SK-N-MC (cell line): ENCODE measurements around the gene CDC42EP3.

ENCODE experiments used
- DNase-seq: peaks from one replicate; pipeline ENCODE4 v3.0.0-alpha.2; 2011; ENCODE audit warnings: low read depth, low spot score
- H3K27ac ChIP-seq: fragments of 200-600 bp; sonication (generic); 2 replicates; pipeline ENCODE4 v1.5.1; 2016; ENCODE audit warnings: mixed run types
- H3K36me3 ChIP-seq: fragments of 200-600 bp; sonication (generic); 2 replicates; pipeline ENCODE4 v1.6.1; 2017; ENCODE audit warnings: antibody characterized with exemption, low read length, mixed read lengths; ENCODE audit not compliant: insufficient read depth
- H3K4me3 ChIP-seq: fragments of 200-600 bp; sonication (generic); 2 replicates; pipeline ENCODE4 v1.5.1; 2016
- H3K9ac ChIP-seq: fragments of 200-600 bp; sonication (generic); 2 replicates; pipeline ENCODE4 v1.8.0; 2017; ENCODE audit warnings: mixed run types, mixed read lengths; ENCODE audit not compliant: insufficient read length
- H3K9me3 ChIP-seq: fragments of 200-600 bp; sonication (generic); 2 replicates; pipeline ENCODE4 v1.6.1; 2017; ENCODE audit warnings: low read depth, mild to moderate bottlenecking, antibody characterized with exemption, low read length, moderate library complexity, mixed read lengths
- EZH2 ChIP-seq: fragments of 200-600 bp; sonication (generic); IDR thresholded peaks from one replicate; pipeline ENCODE4 v1.6.1; 2017; ENCODE audit warnings: antibody characterized with exemption
- FOXP2 ChIP-seq: optimal IDR thresholded peaks from 2 replicates; pipeline ENCODE3; 2011; ENCODE audit warnings: mild to moderate bottlenecking, moderate library complexity; ENCODE audit not compliant: insufficient read depth; ENCODE audit errors: extremely low read length, control extremely low read depth
- POLR2AphosphoS5 ChIP-seq: IDR thresholded peaks from 2 replicates; pipeline ENCODE4 v1.6.1; 2012; ENCODE audit warnings: mild to moderate bottlenecking, low read depth, low read length, borderline replicate concordance

The CDC42EP3 gene

DNA sequence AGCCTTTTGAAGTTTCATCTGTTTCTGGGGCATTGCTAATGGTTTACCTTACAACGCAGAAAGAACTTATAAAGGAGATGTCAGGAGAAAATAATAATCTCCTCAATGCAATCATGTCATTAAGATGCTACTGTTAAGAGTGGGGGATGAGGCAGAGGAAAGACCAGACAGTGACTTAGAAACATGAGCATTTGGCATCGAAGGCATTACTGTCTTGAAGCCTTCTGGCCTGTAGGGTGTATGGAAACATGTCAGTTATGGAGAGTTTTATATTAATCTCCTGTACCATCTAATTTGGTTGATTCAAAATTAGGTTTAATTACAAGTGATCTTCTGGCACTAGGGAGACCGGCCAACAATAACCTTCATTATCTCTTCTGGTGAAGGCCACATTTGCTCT is 32.5 kb downstream of the CDC42EP3 start:
- Histone ChIP-seq H3K27ac (no peak overlapping the region), H3K9ac (no peak overlapping the region), H3K36me3 (no peaks in the 10 kb centered on the region), H3K4me3 (no peak overlapping the region), H3K9me3 (no peaks in the 10 kb centered on the region)
- no peak for TF ChIP-seq POLR2AphosphoS5
- no peak for DNase-seq

DNA sequence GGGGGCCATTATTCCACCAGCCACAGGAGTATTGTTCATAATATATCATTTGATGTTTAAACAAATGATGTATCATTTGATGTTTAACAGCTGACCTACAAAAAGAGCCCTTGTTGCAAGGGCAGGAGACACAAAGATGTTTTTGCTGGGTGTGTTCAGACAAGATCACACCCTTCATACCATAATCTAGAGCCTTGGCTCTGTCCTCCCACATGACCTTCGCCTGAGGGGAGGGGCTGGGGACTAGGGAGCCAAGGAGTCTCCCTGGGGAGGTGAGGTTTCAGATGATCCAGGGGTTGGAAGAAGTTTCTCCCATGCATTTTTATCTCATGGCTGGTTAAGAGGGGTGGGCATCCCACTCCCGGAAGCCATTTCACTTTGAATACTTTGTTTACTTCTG is 33.5 kb downstream of the CDC42EP3 start:
- Histone ChIP-seq H3K9me3 (no peaks in the 10 kb centered on the region), H3K4me3 (no peak overlapping the region), H3K27ac (no peak overlapping the region), H3K36me3 (no peaks in the 10 kb centered on the region), H3K9ac (no peak overlapping the region)
- no peak for DNase-seq
- no peak for TF ChIP-seq POLR2AphosphoS5
- no peak for TF ChIP-seq EZH2

DNA sequence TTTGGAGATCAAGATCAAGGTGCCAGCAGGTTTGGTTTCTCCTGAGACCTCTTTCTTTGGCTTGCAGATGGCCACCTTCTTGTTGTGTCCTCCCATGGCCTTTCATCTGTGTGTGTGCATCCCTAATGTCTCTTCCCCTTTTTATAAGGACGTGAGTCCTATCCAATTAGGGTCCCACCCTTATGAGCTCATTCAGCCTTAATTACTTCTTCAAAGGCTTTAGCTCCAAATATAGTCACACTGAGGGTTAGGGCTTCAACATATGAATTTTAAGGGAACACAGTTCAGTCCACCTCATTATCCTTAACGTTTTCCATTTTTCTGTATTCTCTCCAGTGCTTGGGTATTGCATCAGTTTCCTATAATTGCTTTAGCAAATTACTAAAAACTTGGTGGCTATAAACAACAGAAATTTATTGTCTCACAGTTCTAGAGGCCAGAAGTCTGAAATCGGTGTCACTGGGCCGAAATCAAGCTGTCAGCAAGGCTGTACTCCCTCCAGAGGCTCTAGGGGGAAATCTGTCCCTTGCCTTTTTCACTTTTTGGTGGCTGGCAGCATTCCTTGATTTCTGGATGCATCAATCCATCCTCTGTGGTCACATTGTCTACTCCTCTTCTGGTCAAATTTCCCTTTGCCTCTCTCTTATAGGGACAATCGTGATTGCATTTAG is 34.1 kb downstream of the CDC42EP3 start:
- DNase-seq, result no peak
- Histone ChIP-seq H3K4me3 (no peak overlapping the region), H3K36me3 (no peaks in the 10 kb centered on the region), H3K27ac (no peak overlapping the region), H3K9ac (no peak overlapping the region), H3K9me3 (no peaks in the 10 kb centered on the region)
- TF ChIP-seq POLR2AphosphoS5, result no peak
- TF ChIP-seq EZH2, result no peak
- TF ChIP-seq FOXP2, result no peak

DNA sequence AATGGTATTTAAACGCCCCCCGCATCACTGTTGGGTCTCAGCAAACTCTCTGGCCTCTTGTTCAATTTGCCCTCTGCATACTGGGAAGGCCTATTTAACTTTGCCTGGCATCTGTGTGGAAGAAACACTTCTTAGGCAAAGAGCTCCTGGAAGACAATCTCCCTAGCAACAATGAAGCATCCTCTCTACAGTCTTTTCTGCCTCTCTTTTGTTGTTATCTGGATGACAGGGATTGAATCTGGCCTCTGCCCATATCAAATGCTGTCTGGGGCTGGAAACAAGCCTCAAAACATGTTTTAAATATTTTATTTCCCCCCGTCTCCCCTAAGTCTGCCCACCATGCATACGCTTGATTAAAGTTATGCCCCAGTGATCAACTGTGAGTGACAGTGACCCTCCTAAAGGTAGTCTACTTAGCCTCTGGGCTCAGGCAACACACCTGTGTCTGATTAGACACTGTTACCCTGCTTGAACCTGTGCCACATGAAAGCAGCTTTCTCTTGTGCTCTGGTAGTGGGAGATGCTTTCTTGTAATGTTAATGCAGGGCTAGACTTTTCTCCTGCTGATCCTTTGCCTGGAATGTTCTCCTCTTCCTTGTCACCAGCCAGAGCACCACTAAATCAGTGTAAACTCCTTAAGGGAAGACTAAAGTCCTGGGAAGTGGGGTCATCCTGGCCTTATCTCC is 34.9 kb downstream of the CDC42EP3 start:
- no peak for TF ChIP-seq FOXP2
- H3K36me3 ChIP-seq, result no peaks in the 10 kb centered on the region
- no peak for DNase-seq
- H3K9me3 ChIP-seq, result no peaks in the 10 kb centered on the region
- no peak overlapping the region for H3K4me3 ChIP-seq
- H3K27ac ChIP-seq, result no peak overlapping the region
- no peak overlapping the region for H3K9ac ChIP-seq

DNA sequence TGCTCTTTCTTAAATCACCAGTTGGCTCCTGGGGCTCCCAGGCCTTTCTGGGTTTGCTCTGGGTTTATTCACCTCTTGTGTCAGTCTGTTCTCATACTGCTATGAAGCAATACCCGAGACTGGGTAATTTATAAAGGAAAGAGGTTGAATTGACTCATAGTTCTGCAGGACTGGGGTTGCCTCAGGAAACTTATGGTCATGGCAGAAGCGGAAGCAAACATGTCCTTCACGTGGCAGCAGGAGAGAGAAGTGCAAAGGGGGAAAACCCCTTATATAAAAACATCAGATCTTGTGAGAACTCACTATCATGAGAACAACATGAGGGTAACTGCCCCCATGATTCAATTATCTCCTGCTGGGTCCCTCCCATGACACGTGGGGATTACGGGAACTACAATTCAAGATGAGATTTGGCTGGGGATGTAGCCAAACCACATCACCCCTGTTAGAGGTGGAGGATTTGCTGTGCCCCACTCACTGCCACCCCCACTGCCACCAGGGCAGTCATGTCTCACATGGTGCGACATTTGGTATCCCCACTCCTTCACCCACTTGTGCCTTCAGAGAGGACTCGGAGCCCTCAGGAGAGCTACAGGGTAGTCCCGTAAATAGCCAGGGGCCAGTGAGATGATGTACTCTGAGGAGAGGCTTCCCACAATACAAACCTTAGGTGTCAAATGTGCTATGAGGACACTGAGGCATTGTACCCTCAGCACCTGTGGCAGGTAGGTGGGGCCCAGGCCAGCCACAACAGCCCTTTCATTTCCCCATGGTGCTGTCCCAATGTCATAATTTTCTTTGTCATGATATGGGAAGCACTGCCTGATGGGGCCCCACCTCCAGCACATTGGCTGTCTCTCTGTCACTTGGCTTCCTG is 35.7 kb downstream of the CDC42EP3 start:
- Histone ChIP-seq H3K9me3 (no peaks in the 10 kb centered on the region), H3K27ac (no peak overlapping the region), H3K36me3 (no peaks in the 10 kb centered on the region), H3K4me3 (no peak overlapping the region), H3K9ac (no peak overlapping the region)
- no peak for DNase-seq
- TF ChIP-seq EZH2, result no peak
- no peak for TF ChIP-seq FOXP2
- no peak for TF ChIP-seq POLR2AphosphoS5

DNA sequence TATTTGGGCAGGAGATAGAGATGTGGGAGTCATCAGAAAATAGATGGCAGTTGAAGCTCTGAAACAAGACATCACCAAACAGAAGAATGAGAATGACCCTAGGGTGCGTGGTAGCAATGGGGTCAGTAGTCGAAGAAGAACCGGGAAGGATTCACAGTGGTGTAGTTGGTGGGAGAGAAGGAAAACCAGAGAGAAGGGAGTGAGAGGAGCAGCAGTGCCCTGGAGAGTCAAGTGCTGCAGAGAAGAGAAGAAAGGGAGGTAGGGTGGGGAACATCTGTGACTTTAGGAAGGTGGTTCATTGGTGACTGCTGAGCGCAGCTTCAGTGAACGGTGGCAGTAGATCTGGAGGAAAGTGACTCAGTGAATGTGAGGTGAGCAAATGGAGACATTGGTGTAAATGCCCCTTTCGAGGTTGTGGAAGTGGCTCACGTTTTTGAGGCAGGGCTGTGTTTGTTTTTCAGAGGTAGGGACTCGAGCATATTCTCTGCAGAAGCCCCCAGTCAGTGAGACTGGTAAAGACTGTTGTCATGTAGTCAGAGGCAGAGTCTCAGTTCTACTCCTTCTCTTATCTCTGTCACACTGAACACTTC is 36.4 kb downstream of the CDC42EP3 start:
- TF ChIP-seq EZH2, result no peak
- TF ChIP-seq POLR2AphosphoS5, result no peak
- no peak for TF ChIP-seq FOXP2
- Histone ChIP-seq H3K9me3 (no peaks in the 10 kb centered on the region), H3K4me3 (no peak overlapping the region), H3K9ac (no peak overlapping the region), H3K36me3 (no peaks in the 10 kb centered on the region), H3K27ac (no peak overlapping the region)
- no peak for DNase-seq

DNA sequence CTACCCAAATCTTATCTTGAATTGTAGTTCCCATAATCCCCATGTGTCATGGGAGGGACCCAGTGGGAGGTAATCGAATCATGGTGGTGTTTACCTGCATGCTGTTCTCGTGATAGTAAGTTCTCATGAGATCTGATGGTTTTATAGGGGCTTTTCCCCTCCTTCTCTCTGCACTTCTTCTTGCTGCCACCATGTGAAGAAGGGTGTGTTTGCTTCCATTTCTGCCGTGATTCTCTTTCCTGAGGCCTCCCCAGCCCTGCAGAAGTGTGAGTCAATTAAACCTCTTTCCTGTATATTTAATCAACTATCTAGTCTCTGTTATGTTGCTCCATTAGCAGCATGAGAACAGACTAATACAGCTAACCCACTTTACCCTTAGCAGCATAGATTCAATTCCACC is 37.6 kb downstream of the CDC42EP3 start:
- no peak overlapping the region for H3K27ac ChIP-seq
- DNase-seq, result no peak
- H3K36me3 ChIP-seq, result no peaks in the 10 kb centered on the region
- TF ChIP-seq EZH2 (no peak), FOXP2 (no peak), POLR2AphosphoS5 (no peak)
- H3K9ac ChIP-seq, result no peak overlapping the region
- no peaks in the 10 kb centered on the region for H3K9me3 ChIP-seq
- no peak overlapping the region for H3K4me3 ChIP-seq

DNA sequence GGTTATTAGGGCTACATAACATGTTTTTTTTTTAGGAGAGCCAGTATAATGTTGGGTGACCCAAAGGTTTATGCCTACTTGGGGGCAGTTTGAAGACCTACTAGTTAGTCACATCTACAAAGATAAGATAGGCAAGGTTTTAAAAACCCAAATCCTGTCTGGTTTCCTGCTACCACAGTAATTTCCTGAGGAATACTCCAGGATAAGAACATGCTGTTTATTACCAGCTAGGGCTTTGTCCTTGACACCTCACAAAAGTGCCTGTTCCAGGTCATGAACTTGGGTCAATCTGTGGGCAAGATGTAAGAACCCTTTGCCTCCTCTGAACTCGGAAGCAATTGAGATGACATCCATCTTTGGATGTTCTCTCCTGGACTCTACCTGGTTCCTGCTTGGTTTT is 38.2 kb downstream of the CDC42EP3 start:
- DNase-seq, result no peak
- no peak for TF ChIP-seq FOXP2
- TF ChIP-seq POLR2AphosphoS5, result no peak
- no peak for TF ChIP-seq EZH2
- no peak overlapping the region for H3K27ac ChIP-seq
- no peaks in the 10 kb centered on the region for H3K36me3 ChIP-seq
- H3K4me3 ChIP-seq, result no peak overlapping the region
- H3K9ac ChIP-seq, result no peak overlapping the region
- no peaks in the 10 kb centered on the region for H3K9me3 ChIP-seq
